T-helper 2 cell treated with Interferon-gamma antibody and Interleukin-4, amounts not matched to agents 5 μg/mL and 100 μg/mL, for 36 hours (primary cell): Measurements from ENCODE around the gene ST3GAL5.
"Not testable (repeated sequence)": the region's sequence is repeated elsewhere in the genome, so short reads cannot be mapped to it uniquely, and the experiment has no call there.

Source experiments
- DNase-seq: peaks from one replicate; pipeline ENCODE4 v3.0.0; 2021; ENCODE audit warnings: low spot score
- H3K27ac Mint-ChIP-seq: one replicate; pipeline ENCODE4 v1.8.0; 2021; ENCODE audit warnings: mild to moderate bottlenecking, mixed read lengths
- H3K27me3 Mint-ChIP-seq: one replicate; pipeline ENCODE4 v1.8.0; 2021; ENCODE audit warnings: low read depth, mixed read lengths
- H3K36me3 Mint-ChIP-seq: one replicate; pipeline ENCODE4 v1.8.0; 2021; ENCODE audit warnings: low read depth, mixed read lengths
- H3K4me1 Mint-ChIP-seq: one replicate; pipeline ENCODE4 v1.8.0; 2021; ENCODE audit warnings: low read depth, mixed read lengths
- H3K4me3 Mint-ChIP-seq: one replicate; pipeline ENCODE4 v1.8.0; 2022; ENCODE audit warnings: mild to moderate bottlenecking, moderate library complexity, mixed read lengths
- H3K9me3 Mint-ChIP-seq: one replicate; pipeline ENCODE4 v1.8.0; 2021; ENCODE audit warnings: mixed read lengths

Gene ST3GAL5

DNA sequence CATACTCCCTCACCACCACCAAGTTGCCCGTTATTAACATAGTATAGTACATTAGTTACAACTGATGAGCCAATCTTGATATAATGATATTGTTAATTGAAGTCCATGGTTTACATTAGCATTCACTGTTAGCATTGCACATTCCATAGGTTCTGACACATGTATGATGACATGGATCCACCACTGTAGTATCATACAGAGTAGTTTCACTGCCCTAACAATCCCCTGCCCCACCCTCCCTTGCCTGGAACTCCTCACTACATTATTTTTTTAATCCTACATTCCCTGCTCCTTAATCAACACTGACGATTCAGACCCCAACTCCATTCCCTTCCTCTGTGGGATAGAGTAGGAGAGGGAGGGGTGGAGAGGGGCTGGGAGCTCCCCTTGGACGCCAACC lies 20.2 kb upstream of the ST3GAL5 start:
- Mint-ChIP-seq H3K4me3 (no peak overlapping the region), H3K4me1 (no peaks in the 10 kb centered on the region), H3K36me3 (no peaks in the 10 kb centered on the region), H3K27ac (no peak overlapping the region), H3K9me3 (no peaks in the 10 kb centered on the region), H3K27me3 (peaks cover 8% of the 10 kb centered on the region)
- no peak for DNase-seq

DNA sequence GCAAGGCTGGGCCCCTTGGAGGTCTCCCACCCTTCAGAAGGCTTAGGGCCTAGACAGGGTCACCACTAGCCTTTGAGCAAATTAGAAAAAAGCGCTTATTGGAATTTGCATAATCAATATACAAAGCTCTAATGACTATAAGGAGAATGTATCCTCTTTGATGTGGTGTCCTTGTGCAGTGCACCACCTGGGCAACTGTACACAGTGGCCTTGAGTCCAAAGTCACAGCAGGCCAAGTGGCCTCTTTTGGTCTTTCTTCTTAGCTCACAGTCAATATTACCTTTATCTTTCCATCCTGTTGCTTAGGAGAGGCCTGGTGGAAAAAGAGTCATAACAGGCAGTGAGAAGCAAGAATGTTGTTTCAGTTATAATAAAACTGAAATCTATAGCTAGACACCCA lies 19.7 kb upstream of the ST3GAL5 start:
- H3K4me3 Mint-ChIP-seq: no peak overlapping the region
- H3K27ac Mint-ChIP-seq: no peak overlapping the region
- no peaks in the 10 kb centered on the region for H3K36me3 Mint-ChIP-seq
- no peak for DNase-seq
- no peaks in the 10 kb centered on the region for H3K9me3 Mint-ChIP-seq
- H3K4me1 Mint-ChIP-seq: no peaks in the 10 kb centered on the region
- H3K27me3 Mint-ChIP-seq: peaks cover 8% of the 10 kb centered on the region

- DNase-seq: no peak
- H3K9me3 Mint-ChIP-seq: no peaks in the 10 kb centered on the region
- no peaks in the 10 kb centered on the region for H3K4me1 Mint-ChIP-seq
- H3K4me3 Mint-ChIP-seq: no peak overlapping the region
- no peaks in the 10 kb centered on the region for H3K36me3 Mint-ChIP-seq
- peaks cover 8% of the 10 kb centered on the region for H3K27me3 Mint-ChIP-seq
- no peak overlapping the region for H3K27ac Mint-ChIP-seq
Observed at GRCh38 chr2:85907671-85908157, 18.9 kb upstream of the ST3GAL5 start.

DNA sequence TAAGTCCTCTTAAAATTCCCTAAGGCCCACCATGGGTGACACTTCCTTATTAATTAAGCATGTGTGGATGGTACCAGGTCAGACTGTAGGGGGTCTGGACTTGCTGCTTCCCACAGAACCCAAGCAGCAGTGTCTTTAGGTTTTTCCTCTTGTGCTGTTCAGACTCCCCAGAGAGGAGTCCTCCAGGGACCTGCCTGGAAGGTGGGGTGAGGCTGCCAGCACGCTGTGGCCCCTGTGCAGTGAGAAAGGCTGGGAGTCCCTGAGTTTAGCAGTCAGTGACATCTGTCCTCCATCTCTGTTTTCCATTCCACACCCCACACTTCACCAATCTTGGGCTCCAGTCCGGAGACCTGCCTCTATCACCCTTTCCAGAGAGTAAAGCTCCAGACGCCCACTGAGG lies 18.0 kb upstream of the ST3GAL5 start:
- H3K4me1 Mint-ChIP-seq: no peaks in the 10 kb centered on the region
- H3K27ac Mint-ChIP-seq: no peak overlapping the region

DNA sequence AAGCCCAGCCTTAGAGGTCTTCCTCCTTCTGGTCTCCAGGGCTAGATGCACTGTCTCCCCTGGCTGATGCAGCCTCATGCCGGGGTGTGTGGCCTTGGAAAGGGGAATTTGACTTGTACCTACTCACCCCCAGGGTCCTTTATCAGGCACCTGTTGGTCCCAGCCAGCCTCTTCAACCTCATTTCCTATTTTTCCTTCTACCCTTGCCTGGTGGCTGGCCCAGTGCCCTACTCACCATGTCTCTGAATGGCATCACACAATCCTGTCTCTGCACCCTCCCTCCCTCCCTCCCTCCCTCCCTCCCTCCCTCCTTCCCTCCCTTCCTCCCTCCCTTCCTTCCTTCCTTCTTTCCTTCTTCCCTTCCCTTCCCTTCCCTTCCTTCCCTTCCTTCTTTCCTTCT lies 17.1 kb upstream of the ST3GAL5 start:
- Mint-ChIP-seq H3K4me1 (peaks cover 2% of the 10 kb centered on the region), H3K27ac (no peak overlapping the region), H3K36me3 (no peaks in the 10 kb centered on the region), H3K4me3 (no peak overlapping the region), H3K27me3 (peaks cover 8% of the 10 kb centered on the region), H3K9me3 (no peaks in the 10 kb centered on the region)
- DNase-seq: no peak

More for the DNA sequence above, 18.0 kb upstream of the ST3GAL5 start:
- Mint-ChIP-seq H3K36me3 (no peaks in the 10 kb centered on the region), H3K4me3 (no peak overlapping the region), H3K9me3 (no peaks in the 10 kb centered on the region), H3K27me3 (peaks cover 8% of the 10 kb centered on the region)
- DNase-seq: no peak

DNA sequence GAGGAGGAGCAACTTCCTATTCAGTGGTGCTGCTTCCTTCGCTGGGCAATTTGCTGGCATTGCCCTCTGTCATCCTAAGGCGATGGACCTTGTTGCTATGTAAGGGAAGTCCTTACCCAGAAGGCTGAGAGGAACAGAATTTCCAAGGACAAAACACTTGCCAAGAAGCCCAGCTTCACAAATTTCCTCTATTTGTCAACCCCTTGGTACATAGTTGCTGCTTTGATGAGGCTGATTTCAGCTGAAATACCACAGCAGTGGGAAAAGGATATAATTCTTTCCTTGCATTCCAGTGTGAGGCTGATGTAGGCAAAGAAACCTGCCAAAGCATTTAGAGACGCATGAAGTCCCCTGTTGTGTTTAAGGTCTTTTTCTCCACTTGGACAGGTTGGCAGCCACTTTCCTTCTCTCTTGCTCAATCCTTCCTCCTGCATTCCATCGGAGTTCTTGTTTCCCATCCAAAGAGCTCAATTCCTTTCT lies 16.4 kb upstream of the ST3GAL5 start:
- DNase-seq: no peak
- Mint-ChIP-seq H3K9me3 (no peaks in the 10 kb centered on the region), H3K4me3 (no peak overlapping the region), H3K27me3 (peaks cover 8% of the 10 kb centered on the region), H3K36me3 (no peaks in the 10 kb centered on the region), H3K27ac (no peak overlapping the region), H3K4me1 (peaks cover 2% of the 10 kb centered on the region)

DNA sequence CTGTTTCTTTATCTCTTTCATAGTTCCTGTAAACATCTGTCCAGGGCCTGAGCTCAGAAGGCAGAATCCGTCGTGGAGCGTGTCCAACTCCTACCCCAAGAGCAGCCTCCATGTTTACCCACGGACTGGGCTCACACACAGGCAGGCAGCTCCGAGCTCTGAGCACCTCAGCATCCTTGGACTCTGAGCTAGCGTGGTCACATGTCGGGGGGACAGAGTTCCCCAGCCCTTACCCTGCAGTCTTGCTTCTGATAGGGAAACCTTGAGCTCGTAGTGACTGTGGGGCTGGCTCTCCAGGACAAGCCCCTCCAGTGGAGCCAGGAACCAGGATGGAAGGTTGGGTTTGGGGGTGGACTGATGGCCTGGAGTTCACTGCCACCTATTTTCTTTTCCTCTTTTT lies 15.1 kb upstream of the ST3GAL5 start:
- Mint-ChIP-seq H3K4me3 (no peak overlapping the region), H3K36me3 (no peaks in the 10 kb centered on the region), H3K27me3 (peaks cover 8% of the 10 kb centered on the region), H3K9me3 (no peaks in the 10 kb centered on the region), H3K4me1 (peaks cover 2% of the 10 kb centered on the region), H3K27ac (no peak overlapping the region)
- DNase-seq: no peak

- Mint-ChIP-seq H3K27ac (peak overlapping the region; percentile 0), H3K4me1 (peaks cover 2% of the 10 kb centered on the region), H3K36me3 (no peaks in the 10 kb centered on the region), H3K9me3 (no peaks in the 10 kb centered on the region), H3K4me3 (no peak overlapping the region), H3K27me3 (peaks cover 8% of the 10 kb centered on the region)
- DNase-seq: no peak
Observed at GRCh38 chr2:85902496-85902895, 13.7 kb upstream of the ST3GAL5 start.

DNA sequence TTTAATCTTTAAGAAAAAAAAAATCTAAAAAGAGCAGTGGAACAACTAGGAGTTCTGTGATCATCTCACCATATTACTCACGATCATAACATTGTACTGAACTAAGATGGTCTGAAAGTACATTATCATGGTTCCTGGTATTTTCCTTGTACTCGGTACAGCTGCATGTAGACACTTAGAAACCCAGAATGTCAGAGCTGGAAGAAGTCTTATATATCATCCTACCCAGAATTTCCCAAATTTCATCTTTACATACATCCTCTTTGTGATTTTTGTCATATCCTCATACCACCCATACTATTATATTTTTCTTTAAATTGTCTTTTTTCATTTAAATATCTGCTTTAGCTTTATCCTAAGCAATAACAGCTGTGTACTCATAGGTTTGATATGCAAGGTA lies 12.4 kb upstream of the ST3GAL5 start:
- Mint-ChIP-seq H3K27me3 (peaks cover 5% of the 10 kb centered on the region), H3K4me3 (no peak overlapping the region), H3K27ac (no peak overlapping the region), H3K9me3 (no peaks in the 10 kb centered on the region), H3K4me1 (peaks cover 2% of the 10 kb centered on the region), H3K36me3 (no peaks in the 10 kb centered on the region)
- DNase-seq: no peak

DNA sequence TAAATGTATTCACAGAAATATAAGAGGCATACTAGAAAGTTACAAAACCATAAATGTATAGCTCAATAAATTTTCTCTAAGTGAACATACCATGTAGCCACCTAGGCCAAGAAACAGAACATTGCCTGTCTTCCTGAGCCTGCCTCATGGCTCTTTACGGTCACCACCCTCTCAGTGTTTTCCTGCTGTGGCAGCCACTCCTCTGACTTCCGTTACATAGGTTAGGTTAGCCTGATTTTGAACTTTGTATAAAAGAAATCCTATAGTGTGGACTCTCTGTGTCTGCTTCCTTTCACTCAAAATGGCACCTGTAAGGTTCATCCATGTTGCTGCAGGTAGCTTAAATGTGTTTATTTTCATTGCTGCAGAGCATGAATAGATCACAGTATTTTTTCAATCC lies 11.6 kb upstream of the ST3GAL5 start:
- H3K27ac Mint-ChIP-seq: no peak overlapping the region
- H3K4me3 Mint-ChIP-seq: no peak overlapping the region
- no peaks in the 10 kb centered on the region for H3K36me3 Mint-ChIP-seq

DNA sequence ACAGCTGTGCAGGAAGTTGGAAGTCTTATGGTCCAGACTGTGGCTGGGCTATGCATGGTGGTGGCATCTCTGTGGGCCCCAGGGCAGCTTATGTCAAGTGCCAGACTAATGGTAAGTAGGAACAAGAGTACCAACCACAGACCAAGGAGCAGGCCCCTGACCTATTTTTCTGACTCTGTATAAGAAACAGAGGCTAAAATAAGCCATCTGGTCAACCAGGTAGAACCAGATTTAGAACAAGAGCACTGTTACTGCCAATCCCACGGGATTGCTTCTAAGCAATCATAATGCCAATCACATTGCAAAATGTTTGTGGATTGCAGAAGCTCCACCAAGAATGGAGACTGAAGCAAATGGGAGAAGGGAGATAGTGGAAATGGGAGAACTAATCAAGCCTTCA lies 11.1 kb upstream of the ST3GAL5 start:
- peaks cover 8% of the 10 kb centered on the region for H3K9me3 Mint-ChIP-seq
- no peak for DNase-seq
- H3K4me1 Mint-ChIP-seq: peaks cover 4% of the 10 kb centered on the region
- H3K27me3 Mint-ChIP-seq: peaks cover 2% of the 10 kb centered on the region
- peaks cover 3% of the 10 kb centered on the region for H3K36me3 Mint-ChIP-seq
- no peak overlapping the region for H3K4me3 Mint-ChIP-seq
- no peak overlapping the region for H3K27ac Mint-ChIP-seq

More for the DNA sequence above, 11.6 kb upstream of the ST3GAL5 start:
- peaks cover 2% of the 10 kb centered on the region for H3K4me1 Mint-ChIP-seq
- H3K27me3 Mint-ChIP-seq: peaks cover 2% of the 10 kb centered on the region
- no peak for DNase-seq
- peaks cover 3% of the 10 kb centered on the region for H3K9me3 Mint-ChIP-seq

- Mint-ChIP-seq H3K36me3 (peaks cover 4% of the 10 kb centered on the region), H3K27ac (no peak overlapping the region), H3K4me1 (peaks cover 4% of the 10 kb centered on the region), H3K9me3 (peaks cover 9% of the 10 kb centered on the region), H3K27me3 (no peaks in the 10 kb centered on the region), H3K4me3 (no peak overlapping the region)
- no peak for DNase-seq
Observed at GRCh38 chr2:85899284-85899683, 10.5 kb upstream of the ST3GAL5 start.

- DNase-seq: no peak
- H3K36me3 Mint-ChIP-seq: peaks cover 5% of the 10 kb centered on the region
- no peaks in the 10 kb centered on the region for H3K27me3 Mint-ChIP-seq
- no peak overlapping the region for H3K27ac Mint-ChIP-seq
- peaks cover 4% of the 10 kb centered on the region for H3K4me1 Mint-ChIP-seq
- H3K9me3 Mint-ChIP-seq: peaks cover 11% of the 10 kb centered on the region
- H3K4me3 Mint-ChIP-seq: no peak overlapping the region
Observed at GRCh38 chr2:85898881-85899280, 10.1 kb upstream of the ST3GAL5 start.

DNA sequence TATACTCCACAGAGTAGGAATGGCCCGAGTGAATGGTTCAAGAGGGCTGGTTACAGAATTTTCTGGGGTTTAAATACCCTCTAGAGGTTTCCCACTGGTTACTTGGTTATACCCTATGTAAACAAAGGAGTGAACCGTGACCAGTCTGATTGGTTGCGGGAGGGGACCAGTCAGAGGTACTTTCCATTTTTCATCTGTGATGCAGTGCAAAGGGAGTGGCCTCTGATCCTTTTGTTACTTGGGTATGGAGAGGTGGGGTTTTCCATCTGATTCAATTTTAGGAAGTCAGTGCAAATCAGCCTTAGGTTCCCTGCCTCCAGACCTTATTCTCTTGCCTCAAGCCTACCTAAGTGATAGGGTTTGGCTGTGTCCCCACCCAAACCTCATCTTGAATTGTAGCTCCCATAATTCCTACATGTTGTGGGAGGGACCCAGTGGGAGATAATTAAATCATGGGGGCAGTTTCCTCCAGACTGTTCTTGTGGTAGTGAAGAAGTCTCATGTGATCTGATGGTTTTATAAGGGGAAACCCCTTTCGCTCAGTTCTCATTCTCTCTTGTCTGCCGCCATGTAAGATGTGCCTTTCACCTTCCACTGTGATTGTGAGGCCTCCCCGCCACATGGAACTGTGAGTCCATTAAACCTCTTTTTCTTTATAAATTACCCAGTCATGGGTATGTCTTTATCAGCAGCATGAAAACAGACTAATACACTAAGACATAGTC lies 5.9 kb upstream of the ST3GAL5 start:
- H3K27me3 Mint-ChIP-seq, H3K27ac Mint-ChIP-seq, DNase-seq, H3K4me3 Mint-ChIP-seq, H3K36me3 Mint-ChIP-seq: not testable (repeated sequence)
- H3K4me1 Mint-ChIP-seq: peaks cover 22% of the 10 kb centered on the region
- peaks cover 11% of the 10 kb centered on the region for H3K9me3 Mint-ChIP-seq
